ENCODE results near the gene SERPINA1. TPM values are rescaled to one million over a fixed set of nuclear protein-coding genes. Genes with fewer than 3 reads are reported as not detected.

Gene SERPINA1
- total and polyA plus RNA-seq, 2 of the 13 experiments (the other 11 are each of a cell fraction or from before 2014, with no cell fraction given), result 3,266 to 11,015 TPM

GRCh38 chr14:94376108-94376975 lies 12.1 kb downstream of the SERPINA1 start (continued):
- no peak for TF ChIP-seq PREB (CRISPR knock-in tag; IDR thresholded peaks at IDR 0.05)
- TF ChIP-seq GFI1 (CRISPR knock-in tag; IDR thresholded peaks at IDR 0.05; ENCODE audit: borderline replicate concordance), result no peak
- TF ChIP-seq ZBTB20 (CRISPR knock-in tag; IDR thresholded peaks at IDR 0.05; ENCODE audit: borderline replicate concordance, low read depth), result no peak
- peak; percentile 80 for TF ChIP-seq HNRNPH1 (optimal IDR thresholded peaks at IDR 0.05; ENCODE audit: low read depth, low read length)
- TF ChIP-seq, protein P1, sequence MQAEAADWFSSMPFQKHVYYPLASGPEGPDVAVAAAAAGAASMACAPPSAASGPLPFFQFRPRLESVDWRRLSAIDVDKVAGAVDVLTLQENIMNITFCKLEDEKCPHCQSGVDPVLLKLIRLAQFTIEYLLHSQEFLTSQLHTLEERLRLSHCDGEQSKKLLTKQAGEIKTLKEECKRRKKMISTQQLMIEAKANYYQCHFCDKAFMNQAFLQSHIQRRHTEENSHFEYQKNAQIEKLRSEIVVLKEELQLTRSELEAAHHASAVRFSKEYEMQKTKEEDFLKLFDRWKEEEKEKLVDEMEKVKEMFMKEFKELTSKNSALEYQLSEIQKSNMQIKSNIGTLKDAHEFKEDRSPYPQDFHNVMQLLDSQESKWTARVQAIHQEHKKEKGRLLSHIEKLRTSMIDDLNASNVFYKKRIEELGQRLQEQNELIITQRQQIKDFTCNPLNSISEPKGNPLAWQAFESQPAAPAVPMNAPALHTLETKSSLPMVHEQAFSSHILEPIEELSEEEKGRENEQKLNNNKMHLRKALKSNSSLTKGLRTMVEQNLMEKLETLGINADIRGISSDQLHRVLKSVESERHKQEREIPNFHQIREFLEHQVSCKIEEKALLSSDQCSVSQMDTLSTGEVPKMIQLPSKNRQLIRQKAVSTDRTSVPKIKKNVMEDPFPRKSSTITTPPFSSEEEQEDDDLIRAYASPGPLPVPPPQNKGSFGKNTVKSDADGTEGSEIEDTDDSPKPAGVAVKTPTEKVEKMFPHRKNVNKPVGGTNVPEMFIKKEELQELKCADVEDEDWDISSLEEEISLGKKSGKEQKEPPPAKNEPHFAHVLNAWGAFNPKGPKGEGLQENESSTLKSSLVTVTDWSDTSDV (CRISPR knock-in tag; IDR thresholded peaks at IDR 0.05), result no peak
- TF ChIP-seq SUZ12 (IDR thresholded peaks at IDR 0.05; ENCODE audit: low read depth, low read length), result no peak
- no peak for TF ChIP-seq ZNF337 (CRISPR knock-in tag; IDR thresholded peaks at IDR 0.05; ENCODE audit: borderline replicate concordance, low read depth)
- TF ChIP-seq ZNF234 (CRISPR knock-in tag; conservative IDR thresholded peaks at IDR 0.05), result no peak
- TF ChIP-seq AHR (CRISPR knock-in tag; IDR thresholded peaks at IDR 0.05), result peak; percentile 36; the same call in 1 of the 2 replicates
- TF ChIP-seq, protein P2, sequence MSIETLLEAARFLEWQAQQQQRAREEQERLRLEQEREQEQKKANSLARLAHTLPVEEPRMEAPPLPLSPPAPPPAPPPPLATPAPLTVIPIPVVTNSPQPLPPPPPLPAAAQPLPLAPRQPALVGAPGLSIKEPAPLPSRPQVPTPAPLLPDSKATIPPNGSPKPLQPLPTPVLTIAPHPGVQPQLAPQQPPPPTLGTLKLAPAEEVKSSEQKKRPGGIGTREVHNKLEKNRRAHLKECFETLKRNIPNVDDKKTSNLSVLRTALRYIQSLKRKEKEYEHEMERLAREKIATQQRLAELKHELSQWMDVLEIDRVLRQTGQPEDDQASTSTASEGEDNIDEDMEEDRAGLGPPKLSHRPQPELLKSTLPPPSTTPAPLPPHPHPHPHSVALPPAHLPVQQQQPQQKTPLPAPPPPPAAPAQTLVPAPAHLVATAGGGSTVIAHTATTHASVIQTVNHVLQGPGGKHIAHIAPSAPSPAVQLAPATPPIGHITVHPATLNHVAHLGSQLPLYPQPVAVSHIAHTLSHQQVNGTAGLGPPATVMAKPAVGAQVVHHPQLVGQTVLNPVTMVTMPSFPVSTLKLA (IDR thresholded peaks at IDR 0.05), result no peak
- TF ChIP-seq HDAC2 (CRISPR knock-in tag; IDR thresholded peaks at IDR 0.05), result peak; percentile 18
- peak; percentile 11; the same call in 1 of the 2 replicates for TF ChIP-seq PATZ1 (CRISPR knock-in tag; IDR thresholded peaks at IDR 0.05)
- no peak for TF ChIP-seq E2F1 (CRISPR knock-in tag; IDR thresholded peaks at IDR 0.05)
- TF ChIP-seq SAP130 (CRISPR knock-in tag; IDR thresholded peaks at IDR 0.05; ENCODE audit: low read depth), result no peak
- TF ChIP-seq FOSL2 (CRISPR knock-in tag; IDR thresholded peaks at IDR 0.05), result no peak
- TF ChIP-seq ZNF280B (CRISPR knock-in tag; IDR thresholded peaks at IDR 0.05; ENCODE audit: borderline replicate concordance), result no peak
- TF ChIP-seq IRF2 (CRISPR knock-in tag; IDR thresholded peaks at IDR 0.05), result peak; percentile 39
- TF ChIP-seq ZC3H4 (CRISPR knock-in tag; IDR thresholded peaks at IDR 0.05; ENCODE audit: borderline replicate concordance), result peak; percentile 98
- TF ChIP-seq SRSF1 (optimal IDR thresholded peaks at IDR 0.05; ENCODE audit: low read depth, low read length), result peak; percentile 42
